Neuronal stem cell (in vitro differentiated cells): Measurements from ENCODE around the gene ZNF266.

Source experiments
- DNase-seq: peaks from one replicate; pipeline ENCODE4 v3.0.0-alpha.2; 2013; ENCODE audit warnings: low spot score
- H2AFZ ChIP-seq: one replicate; pipeline ENCODE4 v1.6.1; 2013; ENCODE audit warnings: mild to moderate bottlenecking, low read length, inconsistent platforms
- H2AK5ac ChIP-seq: 2 replicates; pipeline ENCODE4 v1.6.1; 2013; ENCODE audit warnings: low read depth, mild to moderate bottlenecking, inconsistent platforms, low read length, moderate library complexity, mixed read lengths
- H2BK120ac ChIP-seq: 2 replicates; pipeline ENCODE4 v1.6.1; 2013; ENCODE audit warnings: low read depth, mild to moderate bottlenecking, inconsistent platforms, low read length, moderate library complexity, mixed read lengths
- H2BK12ac ChIP-seq: one replicate; pipeline ENCODE4 v1.6.1; 2013; ENCODE audit warnings: low read length, inconsistent platforms
- H2BK15ac ChIP-seq: 2 replicates; pipeline ENCODE4 v1.6.1; 2013; ENCODE audit warnings: mild to moderate bottlenecking, low read length, inconsistent platforms, mixed read lengths
- H2BK5ac ChIP-seq: one replicate; pipeline ENCODE4 v1.6.1; 2013; ENCODE audit warnings: inconsistent platforms, mild to moderate bottlenecking, low read length, moderate library complexity
- H3K14ac ChIP-seq: one replicate; pipeline ENCODE4 v1.6.1; 2013; ENCODE audit warnings: low read length, inconsistent platforms
- H3K18ac ChIP-seq: 2 replicates; pipeline ENCODE4 v1.6.1; 2013; ENCODE audit warnings: low read length, inconsistent platforms
- H3K23ac ChIP-seq: 2 replicates; pipeline ENCODE4 v1.6.1; 2013; ENCODE audit warnings: low read depth, mild to moderate bottlenecking, mixed read lengths, low read length, inconsistent platforms; ENCODE audit not compliant: poor library complexity
- H3K27ac ChIP-seq: replicated peaks from 3 replicates; pipeline ENCODE4 v1.5.1; 2013; ENCODE audit warnings: low read length, inconsistent platforms
- H3K27me3 ChIP-seq, 3 experiments: 2 replicates each; pipeline ENCODE4 v1.6.1; 2013; ENCODE audit warnings: low read length in 3 of 3, mild to moderate bottlenecking in 2 of 3, inconsistent platforms in 1 of 3, low read depth in 1 of 3, mixed read lengths in 1 of 3, moderate library complexity in 1 of 3; ENCODE audit not compliant: control insufficient read depth in 3 of 3, insufficient read depth in 3 of 3
- H3K36me3 ChIP-seq, 2 donors: replicated peaks in 1 of 2; 2 replicates each; pipeline ENCODE4 v1.6.1; 2013; ENCODE audit warnings: low read length in 2 of 2; ENCODE audit not compliant: control insufficient read depth in 2 of 2, insufficient read depth in 2 of 2
- H3K4ac ChIP-seq: 2 replicates; pipeline ENCODE4 v1.6.1; 2013; ENCODE audit warnings: inconsistent platforms, mild to moderate bottlenecking, low read length, moderate library complexity
- H3K4me1 ChIP-seq, 2 donors: 1 replicate in 1 of 2; 2 replicates in 1 of 2; pipeline ENCODE4 v1.6.1; 2013; ENCODE audit warnings: low read length in 2 of 2, low read depth in 1 of 2; ENCODE audit not compliant: control insufficient read depth in 2 of 2, insufficient read depth in 1 of 2
- H3K4me2 ChIP-seq: one replicate; pipeline ENCODE4 v1.6.1; 2013; ENCODE audit warnings: mild to moderate bottlenecking, low read length, inconsistent platforms; ENCODE audit not compliant: insufficient read depth, poor library complexity, severe bottlenecking
- H3K4me3 ChIP-seq, 2 donors: 2 replicates each; pipeline ENCODE4 v1.5.1; 2013; ENCODE audit warnings: low read length in 2 of 2, mild to moderate bottlenecking in 2 of 2, inconsistent platforms in 1 of 2, moderate library complexity in 1 of 2
- H3K79me1 ChIP-seq: one replicate; pipeline ENCODE4 v1.6.1; 2013; ENCODE audit warnings: low read depth, mild to moderate bottlenecking, inconsistent platforms, low read length, moderate library complexity
- H3K9ac ChIP-seq: one replicate; pipeline ENCODE4 v1.6.1; 2013; ENCODE audit warnings: mild to moderate bottlenecking, low read depth, low read length, inconsistent platforms; ENCODE audit not compliant: poor library complexity
- H3K9me3 ChIP-seq, 2 donors: replicated peaks in 1 of 2; 2 replicates each; pipeline versions ENCODE3 to v1.6.1; 2013; ENCODE audit warnings: low read length in 2 of 2, mild to moderate bottlenecking in 2 of 2, inconsistent platforms in 1 of 2, low read depth in 1 of 2, mixed read lengths in 1 of 2, moderate library complexity in 1 of 2; ENCODE audit not compliant: control insufficient read depth in 2 of 2, insufficient read depth in 1 of 2
- H4K8ac ChIP-seq: one replicate; pipeline ENCODE4 v1.6.1; 2013; ENCODE audit warnings: low read depth, mild to moderate bottlenecking, inconsistent platforms, low read length, moderate library complexity
- H4K91ac ChIP-seq: one replicate; pipeline ENCODE4 v1.6.1; 2013; ENCODE audit warnings: low read length, low read depth, mild to moderate bottlenecking, inconsistent platforms; ENCODE audit not compliant: poor library complexity
- WGBS, 2 donors: extraction: QIAGEN DNeasy Blood & Tissue Kit; methylation state at CpG; one replicate each; pipeline ENCODE4 v1.1.7; 2013; ENCODE audit warnings: missing lambda C conversion rate in 2 of 2, mixed read lengths in 1 of 2; ENCODE audit not compliant: insufficient read length in 2 of 2, insufficient replicate concordance in 1 of 2; ENCODE audit errors: extremely low coverage in 2 of 2; 5-methylcytosine and 5-hydroxymethylcytosine counted together

Gene ZNF266

GRCh38 chr19:9461938-9462337 is 26.6 kb upstream of the ZNF266 start:
- no peak overlapping the region for H3K4ac ChIP-seq
- no peaks in the 10 kb centered on the region for H3K27me3 ChIP-seq

DNA sequence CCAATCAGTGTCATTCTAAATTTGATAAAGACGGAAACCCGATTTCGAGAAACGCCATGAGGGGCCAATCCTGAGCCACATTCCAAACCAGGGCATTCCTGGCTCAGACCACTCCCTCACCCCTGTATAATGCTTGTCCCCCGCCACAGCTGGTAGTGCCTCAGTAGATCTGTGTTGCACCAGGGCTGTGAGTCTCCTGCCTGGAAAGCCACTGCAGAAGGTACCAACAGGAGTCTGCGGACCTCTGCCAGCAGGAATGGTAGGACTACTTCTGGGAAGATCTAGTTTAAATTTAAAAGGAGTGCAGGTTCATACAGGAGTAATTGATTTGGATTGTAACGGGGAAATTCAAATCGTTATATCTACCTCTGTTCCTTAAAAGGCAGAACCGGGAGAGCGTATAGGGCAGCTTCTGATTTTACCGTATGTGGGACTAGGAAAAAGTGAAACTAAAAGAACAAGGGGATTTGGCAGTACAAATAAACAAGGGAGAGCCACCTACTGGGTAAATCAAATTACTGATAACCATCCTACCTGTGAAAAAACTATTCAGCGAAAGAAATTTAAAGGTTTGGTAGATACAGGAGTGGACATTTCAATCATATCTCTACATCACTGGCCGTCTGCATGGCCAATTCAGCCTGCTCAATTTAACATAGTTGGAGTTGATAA is 20.8 kb upstream of the ZNF266 start:
- H2BK5ac ChIP-seq: no peak overlapping the region

More at GRCh38 chr19:9461938-9462337, 26.6 kb upstream of the ZNF266 start:
- Histone ChIP-seq H3K9me3 (peaks cover 18 to 50% of the 10 kb centered on the region in 2 donors), H3K4me2 (no peak overlapping the region), H2AK5ac (no peak overlapping the region), H2BK12ac (no peak overlapping the region), H2AFZ (no peak overlapping the region), H3K27ac (no peak overlapping the region), H3K14ac (no peak overlapping the region), H4K91ac (no peak overlapping the region), H3K9ac (no peak overlapping the region), H2BK15ac (no peak overlapping the region), H3K36me3 (peaks cover 0 to 14% of the 10 kb centered on the region in 2 donors), H4K8ac (no peak overlapping the region), H2BK5ac (no peak overlapping the region), H3K79me1 (no peaks in the 10 kb centered on the region), H3K18ac (no peak overlapping the region), H3K4me1 (no peaks in the 10 kb centered on the region), H2BK120ac (no peak overlapping the region), H3K23ac (no peak overlapping the region), H3K4me3 (no peak overlapping the region)
- no CpG with 5 or more reads among the region's 4 CpGs for WGBS, 2 donors
- no peak for DNase-seq

GRCh38 chr19:9453953-9454352 is 18.6 kb upstream of the ZNF266 start:
- H2BK12ac ChIP-seq: no peak overlapping the region
- WGBS, 2 donors: no CpG with 5 or more reads among the region's 4 CpGs
- H3K4me1 ChIP-seq: no peaks in the 10 kb centered on the region
- no peaks in the 10 kb centered on the region for H3K79me1 ChIP-seq
- no peak for DNase-seq
- no peak overlapping the region for H2AFZ ChIP-seq
- peaks cover 20 to 69% of the 10 kb centered on the region in 2 donors for H3K9me3 ChIP-seq
- no peak overlapping the region for H3K4me3 ChIP-seq
- H4K91ac ChIP-seq: no peak overlapping the region
- no peak overlapping the region for H4K8ac ChIP-seq
- H2BK15ac ChIP-seq: no peak overlapping the region
- H2AK5ac ChIP-seq: no peak overlapping the region
- H2BK5ac ChIP-seq: no peak overlapping the region
- H3K36me3 ChIP-seq: no peaks in the 10 kb centered on the region
- H3K27ac ChIP-seq: no peak overlapping the region
- no peak overlapping the region for H3K23ac ChIP-seq
- H3K14ac ChIP-seq: no peak overlapping the region
- H3K9ac ChIP-seq: no peak overlapping the region
- no peak overlapping the region for H3K4me2 ChIP-seq
- H2BK120ac ChIP-seq: no peak overlapping the region
- H3K27me3 ChIP-seq: no peaks in the 10 kb centered on the region
- H3K18ac ChIP-seq: no peak overlapping the region
- no peak overlapping the region for H3K4ac ChIP-seq

More for the DNA sequence above, 20.8 kb upstream of the ZNF266 start:
- Histone ChIP-seq H3K14ac (no peak overlapping the region), H2AK5ac (no peak overlapping the region), H3K79me1 (no peaks in the 10 kb centered on the region), H3K4me1 (no peaks in the 10 kb centered on the region), H3K36me3 (peaks cover 0 to 8% of the 10 kb centered on the region in 2 donors), H3K9me3 (peaks cover 22 to 59% of the 10 kb centered on the region in 2 donors), H3K27me3 (no peaks in the 10 kb centered on the region), H3K4ac (no peak overlapping the region), H3K18ac (no peak overlapping the region), H2AFZ (no peak overlapping the region), H3K4me2 (no peak overlapping the region), H2BK15ac (no peak overlapping the region), H3K4me3 (no peak overlapping the region), H2BK12ac (no peak overlapping the region), H3K27ac (no peak overlapping the region), H3K23ac (no peak overlapping the region), H3K9ac (no peak overlapping the region), H4K8ac (no peak overlapping the region), H2BK120ac (no peak overlapping the region), H4K91ac (no peak overlapping the region)
- no CpG with 5 or more reads among the region's 13 CpGs for WGBS, 2 donors
- DNase-seq: no peak

DNA sequence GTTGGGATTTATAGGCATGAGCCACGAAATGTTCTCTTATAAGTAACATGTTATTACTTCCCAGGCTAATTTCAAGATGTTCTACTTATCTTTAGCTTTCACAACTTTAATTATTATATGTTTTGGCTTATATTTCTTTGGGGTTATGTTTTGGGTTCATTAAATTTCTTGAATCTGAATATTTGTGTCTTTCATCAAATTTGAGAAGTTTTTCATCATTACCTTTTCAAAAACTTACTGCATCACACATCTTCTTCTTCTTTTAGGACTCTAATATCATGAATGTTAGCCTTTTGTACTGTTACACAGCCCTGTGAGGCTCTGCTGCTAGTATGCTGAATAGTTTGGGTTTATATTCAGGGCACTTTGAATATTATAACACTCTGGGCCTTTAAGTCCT is 9.7 kb upstream of the ZNF266 start:
- no peak overlapping the region for H3K27ac ChIP-seq
- no peak overlapping the region for H2BK5ac ChIP-seq
- no peak overlapping the region for H3K4me3 ChIP-seq
- no peak overlapping the region for H2AFZ ChIP-seq
- no peak overlapping the region for H2BK12ac ChIP-seq
- no peak overlapping the region for H2BK15ac ChIP-seq
- peaks cover 25 to 79% of the 10 kb centered on the region in 2 donors for H3K9me3 ChIP-seq
- H3K27me3 ChIP-seq: no peaks in the 10 kb centered on the region
- H3K4ac ChIP-seq: no peak overlapping the region
- H3K36me3 ChIP-seq: peaks cover 0 to 18% of the 10 kb centered on the region in 2 donors
- no CpG with 5 or more reads among the region's 1 CpG for WGBS, 2 donors
- H3K18ac ChIP-seq: no peak overlapping the region
- H3K79me1 ChIP-seq: no peaks in the 10 kb centered on the region
- H4K8ac ChIP-seq: no peak overlapping the region
- H3K4me2 ChIP-seq: no peak overlapping the region
- no peak overlapping the region for H2AK5ac ChIP-seq
- H4K91ac ChIP-seq: no peak overlapping the region
- no peak overlapping the region for H3K14ac ChIP-seq
- H3K4me1 ChIP-seq: no peaks in the 10 kb centered on the region
- no peak overlapping the region for H3K9ac ChIP-seq
- H3K23ac ChIP-seq: no peak overlapping the region
- no peak for DNase-seq
- H2BK120ac ChIP-seq: no peak overlapping the region
